Common myeloid progenitor, CD34-positive (primary cell): Measurements from ENCODE around the gene GIGYF2.

ENCODE experiments used
- CTCF ChIA-PET: fragments of 350-600 bp; sonication (Branson Sonifier 250); formaldehyde crosslinking; loops from one replicate; lab custom pipeline; 2021; ENCODE audit warnings: antibody characterized with exemption; lab: Charles Lee
- POLR2A ChIA-PET: fragments of 350-600 bp; sonication (Branson Sonifier 250); formaldehyde crosslinking; loops from one replicate; lab custom pipeline; 2021; ENCODE audit warnings: antibody characterized with exemption; lab: Charles Lee
- DNase-seq, 3 donors: peaks; one replicate each; pipeline versions ENCODE4 v3.0.0 to v3.0.0-alpha.2; 2013
- H3K27ac ChIP-seq, 2 experiments: 1 replicate in 1 of 2; 2 replicates in 1 of 2; pipeline ENCODE4 v1.7.0; 2013; ENCODE audit warnings: inconsistent platforms in 2 of 2, low read length in 2 of 2, mild to moderate bottlenecking in 2 of 2, low read depth in 1 of 2, moderate library complexity in 1 of 2; ENCODE audit not compliant: severe bottlenecking in 2 of 2, insufficient read depth in 1 of 2, poor library complexity in 1 of 2
- H3K27me3 ChIP-seq, 5 experiments: replicated peaks in 2 of 5; 1 replicate in 3 of 5; 2 replicates in 2 of 5; pipeline versions ENCODE4 v1.6.1 to v1.7.0; 2013; ENCODE audit warnings: low read length in 4 of 5, mild to moderate bottlenecking in 2 of 5, moderate library complexity in 2 of 5, inconsistent platforms in 1 of 5; ENCODE audit not compliant: insufficient read depth in 5 of 5, control insufficient read depth in 4 of 5
- H3K36me3 ChIP-seq, 4 experiments: 1 replicate in 2 of 4; 2 replicates in 2 of 4; pipeline versions ENCODE4 v1.6.1 to v1.7.0; 2013; ENCODE audit warnings: low read length in 3 of 4, control low read depth in 1 of 4, mild to moderate bottlenecking in 1 of 4; ENCODE audit not compliant: control insufficient read depth in 4 of 4, insufficient read depth in 4 of 4
- H3K4me1 ChIP-seq, 4 experiments: 1 replicate in 3 of 4; 2 replicates in 1 of 4; pipeline versions ENCODE4 v1.6.1 to v1.7.1; 2013; ENCODE audit warnings: low read length in 3 of 4, mild to moderate bottlenecking in 3 of 4, control low read depth in 1 of 4, inconsistent platforms in 1 of 4, moderate library complexity in 1 of 4; ENCODE audit not compliant: control insufficient read depth in 4 of 4, insufficient read depth in 4 of 4; ENCODE audit errors: control extremely low read depth in 1 of 4
- H3K4me3 ChIP-seq, 7 experiments: 1 replicate in 4 of 7; 2 replicates in 3 of 7; pipeline versions ENCODE4 v1.5.1 to v1.7.0; 2013; ENCODE audit warnings: mild to moderate bottlenecking in 7 of 7, low read length in 6 of 7, moderate library complexity in 6 of 7, inconsistent platforms in 2 of 7, low read depth in 2 of 7, control low read depth in 1 of 7; ENCODE audit not compliant: insufficient read depth in 4 of 7, control insufficient read depth in 1 of 7; ENCODE audit errors: extremely low read depth in 1 of 7
- H3K9me3 ChIP-seq, 5 experiments: 1 replicate in 4 of 5; 2 replicates in 1 of 5; pipeline versions ENCODE4 v1.6.1 to v1.7.1; 2013; ENCODE audit warnings: low read length in 4 of 5, mild to moderate bottlenecking in 2 of 5, inconsistent platforms in 1 of 5, low read depth in 1 of 5, moderate library complexity in 1 of 5; ENCODE audit not compliant: control insufficient read depth in 4 of 5, insufficient read depth in 2 of 5; ENCODE audit errors: control extremely low read depth in 1 of 5
- WGBS: methylation state at CpG from one replicate; pipeline ENCODE4 v1.1.5; 2013; ENCODE audit not compliant: insufficient coverage; 5-methylcytosine and 5-hydroxymethylcytosine counted together

Gene GIGYF2

GRCh38 chr2:232772531-232772930 lies 75.4 kb downstream of the GIGYF2 start:
- peaks cover 15 to 45% (median 27%) of the 10 kb centered on the region in 4 experiments for H3K36me3 ChIP-seq
- ChIA-PET POLR2A (interaction anchor here (0.6 kb wide), 1 partner anchor 22 kb away, joined by 3 read pairs; no protein-coding TSS in a partner anchor), CTCF (interaction anchor here (0.9 to 1.9 kb wide), 5 partner anchors 10 to 25 kb away, joined by 3 to 7 read pairs (median 4); no protein-coding TSS in a partner anchor)
- DNase-seq: no peak
- H3K27me3 ChIP-seq: no peaks in the 10 kb centered on the region
- H3K4me3 ChIP-seq: no peak overlapping the region
- no peaks in the 10 kb centered on the region for H3K9me3 ChIP-seq
- WGBS: 90% methylated on average over 2 of the region's 2 CpGs
- no peak overlapping the region for H3K27ac ChIP-seq
- H3K4me1 ChIP-seq: no peaks in the 10 kb centered on the region

DNA sequence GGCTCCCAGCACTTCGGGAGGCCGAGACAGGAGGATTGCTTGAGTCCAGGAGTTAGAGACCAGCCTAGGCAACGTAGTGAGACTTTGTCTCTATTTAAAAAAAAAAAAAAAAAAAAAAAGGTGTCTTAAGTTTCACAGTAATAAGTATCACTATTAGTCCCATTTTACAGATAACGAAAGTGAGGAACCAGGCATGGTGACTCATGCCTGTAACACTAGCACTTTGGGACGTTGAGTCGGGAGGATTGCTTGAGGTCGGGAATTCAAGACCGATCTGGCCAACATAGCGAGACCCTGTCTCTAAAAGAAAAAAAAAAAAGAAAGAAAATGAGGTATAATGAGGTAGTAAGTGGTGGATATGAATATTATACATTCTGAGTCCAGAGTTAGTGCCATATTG lies 76.7 kb downstream of the GIGYF2 start:
- Histone ChIP-seq H3K4me3 (no peak overlapping the region), H3K36me3 (peaks cover 11 to 36% (median 20%) of the 10 kb centered on the region in 4 experiments), H3K27ac (no peak overlapping the region), H3K9me3 (no peaks in the 10 kb centered on the region), H3K27me3 (no peaks in the 10 kb centered on the region), H3K4me1 (no peaks in the 10 kb centered on the region)
- DNase-seq: no peak
- ChIA-PET CTCF (no interaction called here), POLR2A (no interaction called here)
- WGBS: 100% methylated on average over 6 of the region's 9 CpGs

DNA sequence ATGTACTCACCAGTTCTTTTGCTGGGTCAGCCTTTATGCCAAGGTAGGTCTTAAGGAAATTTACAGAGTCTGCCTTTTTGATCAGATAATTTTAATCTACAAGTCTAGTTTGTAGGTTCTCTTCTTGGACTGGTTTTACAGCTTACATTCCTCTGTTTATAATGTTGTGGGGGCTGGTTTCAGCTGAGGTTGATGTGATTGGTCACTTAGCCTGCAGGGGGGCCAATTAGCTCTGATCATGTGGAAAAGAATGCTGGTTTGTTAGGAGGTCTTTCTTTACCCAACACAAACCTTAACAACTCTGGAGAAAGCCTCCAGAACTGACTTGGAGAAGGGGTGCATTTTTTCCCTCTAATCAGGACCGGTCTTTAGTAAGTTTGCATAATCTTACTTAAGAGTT lies 79.3 kb downstream of the GIGYF2 start, which contains the start of gene KCNJ13:
KCNJ13 (minus strand) TSS at position 131 of the 400 bp plus-strand sequence. CDS start 5,203 bp downstream, outside the sequence.
- no CpG with 5 or more reads among the region's 1 CpG for WGBS
- H3K27ac ChIP-seq: no peak within 1 kb of the TSS
- ChIA-PET CTCF (interaction anchor here (1.9 kb wide), 1 partner anchor 9 kb away, joined by 4 read pairs; no protein-coding TSS in a partner anchor), POLR2A (no interaction called here)
- no peaks in the 10 kb centered on the region for H3K9me3 ChIP-seq
- H3K4me1 ChIP-seq: no peaks in the 10 kb centered on the region
- peaks cover 8 to 32% (median 16%) of the 10 kb centered on the region in 4 experiments for H3K36me3 ChIP-seq
- no peak for DNase-seq
- no peak within 1 kb of the TSS for H3K4me3 ChIP-seq
- H3K27me3 ChIP-seq: no peaks in the 10 kb centered on the region

DNA sequence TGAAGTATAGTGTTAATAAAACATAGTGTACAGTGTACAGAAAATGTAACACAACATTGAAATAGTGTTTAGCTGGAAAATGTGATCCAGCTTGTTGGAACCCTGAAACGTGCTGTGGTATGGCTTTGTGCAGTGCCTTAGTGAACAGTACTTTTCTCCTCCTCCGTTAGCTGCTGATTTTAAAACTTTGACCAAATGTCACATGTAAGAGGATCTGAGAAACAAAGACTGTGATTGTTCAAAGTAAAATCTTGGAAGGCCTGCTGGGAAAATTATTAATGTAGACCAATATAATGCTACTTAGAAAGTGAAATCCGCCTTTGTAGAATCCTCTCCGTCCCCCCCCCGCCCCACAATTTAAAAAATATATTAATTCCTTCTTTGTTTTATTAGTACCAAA lies 80.1 kb downstream of the GIGYF2 start:
- H3K4me3 ChIP-seq: no peak overlapping the region
- POLR2A ChIA-PET: no interaction called here

DNA sequence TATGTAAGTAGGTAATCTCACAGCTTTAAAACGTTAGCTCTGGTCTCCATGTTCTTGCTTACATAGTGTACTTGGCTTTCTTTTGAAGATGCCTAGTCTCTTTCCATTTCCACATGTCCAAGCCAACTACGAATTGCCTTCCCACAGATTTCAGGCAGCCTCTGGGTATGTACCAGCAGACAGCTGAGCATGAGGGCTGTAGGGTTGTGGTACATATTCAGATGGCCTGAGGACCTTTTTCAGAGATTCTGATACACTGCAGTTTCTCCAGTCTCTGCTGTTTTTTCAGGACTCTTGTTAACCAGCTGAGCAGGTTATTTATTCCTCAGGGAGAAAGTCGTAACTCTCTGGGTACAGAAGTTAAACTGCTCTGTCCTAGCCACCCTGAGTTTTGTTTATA lies 82.3 kb downstream of the GIGYF2 start:
- Histone ChIP-seq H3K9me3 (no peaks in the 10 kb centered on the region), H3K4me1 (no peaks in the 10 kb centered on the region), H3K27me3 (no peaks in the 10 kb centered on the region), H3K4me3 (no peak overlapping the region), H3K27ac (no peak overlapping the region), H3K36me3 (peaks cover 4 to 20% (median 9%) of the 10 kb centered on the region in 4 experiments)
- ChIA-PET CTCF (interaction anchor here (0.9 kb wide), 1 partner anchor 34 kb away, joined by 3 read pairs; no protein-coding TSS in a partner anchor), POLR2A (no interaction called here)
- WGBS: 100% methylated on average over 3 of the region's 3 CpGs
- no peak for DNase-seq

More for the DNA sequence above, 80.1 kb downstream of the GIGYF2 start:
- no peak for DNase-seq
- no peaks in the 10 kb centered on the region for H3K9me3 ChIP-seq
- no peaks in the 10 kb centered on the region for H3K4me1 ChIP-seq
- H3K27ac ChIP-seq: no peak overlapping the region
- CTCF ChIA-PET: interaction anchor here (0.9 kb wide), 1 partner anchor 27 kb away, joined by 3 read pairs; no protein-coding TSS in a partner anchor
- peaks cover 3 to 32% (median 13%) of the 10 kb centered on the region in 4 experiments for H3K36me3 ChIP-seq
- 100% methylated on average over 1 of the region's 5 CpGs for WGBS
- H3K27me3 ChIP-seq: no peaks in the 10 kb centered on the region

DNA sequence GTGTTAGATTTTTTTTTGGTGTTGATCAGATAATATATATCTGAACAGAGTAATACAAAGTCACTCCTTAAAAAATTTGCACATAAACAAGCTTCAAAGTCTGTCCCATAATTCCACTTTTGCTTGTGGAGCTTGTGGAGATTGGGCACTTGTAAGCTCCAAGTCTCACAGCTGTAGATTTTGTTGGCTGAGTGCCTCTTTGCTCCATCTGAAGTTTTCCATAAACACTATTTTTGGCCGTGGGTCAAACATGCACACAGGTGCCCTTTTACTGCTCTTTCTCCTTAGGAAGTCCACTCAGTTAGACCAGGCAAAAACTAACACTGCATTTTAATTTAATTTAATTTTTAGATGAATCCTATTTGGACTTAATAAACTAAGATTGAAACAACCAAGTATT lies 82.8 kb downstream of the GIGYF2 start:
- no CpG with 5 or more reads among the region's 1 CpG for WGBS
- DNase-seq: no peak
- Histone ChIP-seq H3K9me3 (no peaks in the 10 kb centered on the region), H3K36me3 (peaks cover 6 to 19% (median 10%) of the 10 kb centered on the region in 4 experiments), H3K27ac (no peak overlapping the region), H3K4me1 (no peaks in the 10 kb centered on the region), H3K4me3 (no peak overlapping the region), H3K27me3 (no peaks in the 10 kb centered on the region)
- ChIA-PET POLR2A (no interaction called here), CTCF (interaction anchor here (0.9 kb wide), 1 partner anchor 33 kb away, joined by 3 read pairs; no protein-coding TSS in a partner anchor)

GRCh38 chr2:232781765-232782164 lies 84.6 kb downstream of the GIGYF2 start:
- H3K36me3 ChIP-seq: peaks cover 8 to 21% (median 10%) of the 10 kb centered on the region in 4 experiments
- H3K9me3 ChIP-seq: no peaks in the 10 kb centered on the region
- peak; percentile 23 to 80 (median 76) for DNase-seq
- no peak overlapping the region for H3K4me3 ChIP-seq
- POLR2A ChIA-PET: no interaction called here
- H3K4me1 ChIP-seq: no peaks in the 10 kb centered on the region
- no peaks in the 10 kb centered on the region for H3K27me3 ChIP-seq
- H3K27ac ChIP-seq: no peak overlapping the region
- CTCF ChIA-PET: no interaction called here
